ENCODE results near the gene SRGAP2. TPM values are rescaled to one million over a fixed set of nuclear protein-coding genes. Genes with fewer than 3 reads are reported as not detected.
"Not testable (repeated sequence)": the region's sequence is repeated elsewhere in the genome, so short reads cannot be mapped to it uniquely, and the experiment has no call there.

Gene SRGAP2
- total and polyA plus RNA-seq, 9 of the 15 experiments (the other 6 are each of a cell fraction or from before 2014, with no cell fraction given) = 4.1 to 50.7 (median 15.6) TPM

DNA sequence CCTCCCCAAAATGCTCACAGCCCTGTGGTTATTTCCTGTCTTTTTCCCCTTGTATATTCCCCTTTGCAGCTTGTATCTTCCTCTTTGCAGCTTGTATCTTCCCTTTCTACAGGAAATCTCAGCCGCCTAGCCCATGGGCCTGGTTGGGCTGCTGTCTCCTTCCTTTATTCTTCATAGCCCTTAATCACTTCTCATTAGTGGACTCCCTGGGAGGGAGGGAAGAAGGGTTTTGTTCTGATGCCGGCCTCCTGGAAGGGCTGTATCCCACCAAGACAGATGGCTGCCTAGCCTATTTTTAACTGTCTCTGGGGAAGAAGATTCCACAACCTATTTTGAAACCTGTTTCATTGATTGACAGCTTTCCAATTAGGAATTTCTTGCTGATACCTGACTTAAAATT lies 31.8 kb downstream of the SRGAP2 start:
- H2AFZ ChIP-seq (ENCODE audit: low read depth, low read length); BruUV-seq (replicated peaks); ATAC-seq; H3K79me2 ChIP-seq (ENCODE audit: control insufficient read depth, insufficient read depth, low read length); H3K9me3 ChIP-seq (replicated peaks; ENCODE audit: control insufficient read depth, insufficient read depth, low read depth, low read length); H3K9ac ChIP-seq (ENCODE audit: insufficient read depth in 1 of 2, low read depth in 2 of 2, low read length in 2 of 2); DNase-seq (ENCODE audit: extremely low read depth in 1 of 4, low spot score in 3 of 4); H3K27me3 ChIP-seq (ENCODE audit: control insufficient read depth in 2 of 2, insufficient read depth in 2 of 2, low read length in 2 of 2); H3K4me1 ChIP-seq (replicated peaks in 1 of 2; ENCODE audit: control insufficient read depth in 2 of 2, insufficient read depth in 2 of 2, low read length in 2 of 2); H3K9me1 ChIP-seq (ENCODE audit: control insufficient read depth, insufficient read depth, low read length); intact Hi-C loops (cut with micrococcal nuclease); FAIRE-seq; H3K4me3 ChIP-seq; H3K27ac ChIP-seq (ENCODE audit: extremely low read depth, low read depth, low read length); POLR2A ChIA-PET; H3K4me2 ChIP-seq (ENCODE audit: insufficient read depth, low read length); H3K36me3 ChIP-seq (ENCODE audit: control insufficient read depth, insufficient read depth, low read length); in situ Hi-C loops (cut with MboI); CTCF ChIA-PET (ENCODE audit: low intra/inter-chr PET ratio); H4K20me1 ChIP-seq (replicated peaks; ENCODE audit: control insufficient read depth, insufficient read depth, low read length): not testable (repeated sequence)
- no CpG with 5 or more reads among the region's 2 CpGs for WGBS (ENCODE audit: insufficient coverage, low coverage, missing lambda C conversion rate)

DNA sequence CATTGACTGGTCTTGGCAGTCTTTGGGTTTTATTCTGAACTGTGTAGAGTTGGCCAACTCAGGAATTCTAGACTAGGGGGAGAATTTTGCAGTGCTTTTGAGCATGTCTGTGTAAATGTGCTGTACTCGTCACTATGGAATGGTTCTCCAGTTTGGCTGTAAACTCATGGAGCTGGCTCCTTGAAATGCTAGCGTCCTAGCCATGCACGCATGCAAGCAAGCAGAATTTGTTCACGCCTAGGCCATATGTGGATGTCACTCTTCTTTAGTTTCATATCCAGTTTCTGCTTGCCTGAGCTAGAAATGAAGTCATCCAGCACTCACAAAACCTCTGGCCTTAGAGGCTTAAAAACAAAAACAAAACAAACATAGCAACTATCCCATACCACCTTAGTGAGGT lies 36.9 kb downstream of the SRGAP2 start:
- POLR2A ChIA-PET; in situ Hi-C loops (cut with MboI); H3K36me3 ChIP-seq (ENCODE audit: control insufficient read depth, insufficient read depth, low read length); CTCF ChIA-PET (ENCODE audit: low intra/inter-chr PET ratio); H3K79me2 ChIP-seq (ENCODE audit: control insufficient read depth, insufficient read depth, low read length); H2AFZ ChIP-seq (ENCODE audit: low read depth, low read length); H3K9me3 ChIP-seq (replicated peaks; ENCODE audit: control insufficient read depth, insufficient read depth, low read depth, low read length); H3K27ac ChIP-seq (ENCODE audit: extremely low read depth, low read depth, low read length); ATAC-seq; intact Hi-C loops (cut with micrococcal nuclease); H3K4me3 ChIP-seq; H3K27me3 ChIP-seq (ENCODE audit: control insufficient read depth in 2 of 2, insufficient read depth in 2 of 2, low read length in 2 of 2); H4K20me1 ChIP-seq (replicated peaks; ENCODE audit: control insufficient read depth, insufficient read depth, low read length); H3K4me1 ChIP-seq (replicated peaks in 1 of 2; ENCODE audit: control insufficient read depth in 2 of 2, insufficient read depth in 2 of 2, low read length in 2 of 2); BruUV-seq (replicated peaks); H3K9me1 ChIP-seq (ENCODE audit: control insufficient read depth, insufficient read depth, low read length); FAIRE-seq; DNase-seq (ENCODE audit: extremely low read depth in 1 of 4, low spot score in 3 of 4); H3K4me2 ChIP-seq (ENCODE audit: insufficient read depth, low read length); H3K9ac ChIP-seq (ENCODE audit: insufficient read depth in 1 of 2, low read depth in 2 of 2, low read length in 2 of 2): not testable (repeated sequence)
- WGBS (ENCODE audit: insufficient coverage, low coverage, missing lambda C conversion rate) = 93% methylated on average over 4 of the region's 4 CpGs
